ENCODE results near the gene PCED1B.
A peak's percentile ranks its signal among the peaks of the same experiment; 100 is the strongest.
"Not testable (repeated sequence)": the region's sequence is repeated elsewhere in the genome, so short reads cannot be mapped to it uniquely, and the experiment has no call there.

The PCED1B gene

GRCh38 chr12:47274760-47275159 is 195.3 kb downstream of the PCED1B start:
- Histone ChIP-seq H3K36me3 (ENCODE audit: low read depth) (no peaks in the 10 kb centered on the region), H3K27me3 (ENCODE audit: insufficient read depth, poor library complexity, severe bottlenecking) (no peaks in the 10 kb centered on the region), H3K4me1 (ENCODE audit: insufficient read depth, poor library complexity, severe bottlenecking) (peaks cover 79% of the 10 kb centered on the region), H3K9me3 (ENCODE audit: severe bottlenecking) (no peaks in the 10 kb centered on the region), H3K4me3 (ENCODE audit: severe bottlenecking) (no peak overlapping the region), H3K27ac (ENCODE audit: poor library complexity, severe bottlenecking) (peak overlapping the region; percentile 100)
- no peak for TF ChIP-seq CTCF (IDR thresholded peaks at IDR 0.05; ENCODE audit: poor library complexity, severe bottlenecking)
- no peak for ATAC-seq (ENCODE audit: low read depth)
- no peak for DNase-seq (ENCODE audit: low spot score)

- H3K9me3 ChIP-seq (ENCODE audit: severe bottlenecking): no peaks in the 10 kb centered on the region
- no peak for TF ChIP-seq CTCF (IDR thresholded peaks at IDR 0.05; ENCODE audit: poor library complexity, severe bottlenecking)
- no peak overlapping the region for H3K4me3 ChIP-seq (ENCODE audit: severe bottlenecking)
- H3K36me3 ChIP-seq (ENCODE audit: low read depth): no peaks in the 10 kb centered on the region
- H3K27me3 ChIP-seq (ENCODE audit: insufficient read depth, poor library complexity, severe bottlenecking): no peaks in the 10 kb centered on the region
- ATAC-seq (ENCODE audit: low read depth): no peak
- no peak for DNase-seq (ENCODE audit: low spot score)
- H3K27ac ChIP-seq (ENCODE audit: poor library complexity, severe bottlenecking): peak overlapping the region; percentile 100
- peaks cover 65% of the 10 kb centered on the region for H3K4me1 ChIP-seq (ENCODE audit: insufficient read depth, poor library complexity, severe bottlenecking)
Measured at GRCh38 chr12:47276253-47276620, 196.8 kb downstream of the PCED1B start.

DNA sequence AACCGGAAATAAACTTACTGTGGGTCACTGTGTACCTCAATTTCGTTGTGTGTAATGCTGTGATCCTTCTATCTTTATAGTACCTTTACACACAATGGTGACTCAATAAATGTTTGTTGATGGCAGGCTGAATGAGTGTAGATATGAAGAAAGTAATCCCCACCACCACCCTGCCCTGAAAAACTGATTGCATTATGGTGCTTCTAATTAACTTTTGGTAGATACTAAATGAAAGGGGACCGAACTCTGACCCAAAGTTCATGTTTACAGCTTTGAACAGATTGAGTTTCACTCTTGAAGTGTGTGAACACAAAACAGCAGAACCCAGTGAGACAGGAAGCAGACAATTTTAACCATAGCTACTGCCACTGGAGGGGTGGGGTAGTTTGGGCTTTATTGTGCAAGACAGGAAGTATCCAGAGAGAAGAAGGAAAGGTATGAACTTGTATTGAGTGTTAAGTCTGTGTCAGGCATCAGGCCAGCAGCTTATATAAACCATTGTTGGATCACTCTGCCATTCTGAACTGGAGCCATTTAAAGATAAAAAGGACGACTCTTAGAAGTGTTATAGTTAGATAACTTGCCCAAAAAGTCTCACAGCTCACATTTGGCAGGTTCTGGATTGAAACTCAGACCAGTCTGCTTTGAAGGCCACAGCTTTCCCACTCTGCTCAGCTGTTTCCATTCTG is 197.3 kb downstream of the PCED1B start:
- peak overlapping the region; percentile 100 for H3K27ac ChIP-seq (ENCODE audit: poor library complexity, severe bottlenecking)
- H3K36me3 ChIP-seq (ENCODE audit: low read depth): no peaks in the 10 kb centered on the region
- no peaks in the 10 kb centered on the region for H3K9me3 ChIP-seq (ENCODE audit: severe bottlenecking)
- no peak for TF ChIP-seq CTCF (IDR thresholded peaks at IDR 0.05; ENCODE audit: poor library complexity, severe bottlenecking)
- no peak overlapping the region for H3K4me3 ChIP-seq (ENCODE audit: severe bottlenecking)
- peak; percentile 74 for ATAC-seq (ENCODE audit: low read depth)
- peak; percentile 64 for DNase-seq (ENCODE audit: low spot score)
- no peaks in the 10 kb centered on the region for H3K27me3 ChIP-seq (ENCODE audit: insufficient read depth, poor library complexity, severe bottlenecking)
- peaks cover 61% of the 10 kb centered on the region for H3K4me1 ChIP-seq (ENCODE audit: insufficient read depth, poor library complexity, severe bottlenecking)

- no peaks in the 10 kb centered on the region for H3K9me3 ChIP-seq (ENCODE audit: severe bottlenecking)
- no peak for TF ChIP-seq CTCF (IDR thresholded peaks at IDR 0.05; ENCODE audit: poor library complexity, severe bottlenecking)
- DNase-seq (ENCODE audit: low spot score) (no peak), ATAC-seq (ENCODE audit: low read depth) (peak; percentile 84)
- no peaks in the 10 kb centered on the region for H3K36me3 ChIP-seq (ENCODE audit: low read depth)
- H3K27ac ChIP-seq (ENCODE audit: poor library complexity, severe bottlenecking): peak overlapping the region; percentile 100
- no peak overlapping the region for H3K4me3 ChIP-seq (ENCODE audit: severe bottlenecking)
- H3K27me3 ChIP-seq (ENCODE audit: insufficient read depth, poor library complexity, severe bottlenecking): no peaks in the 10 kb centered on the region
- peaks cover 48% of the 10 kb centered on the region for H3K4me1 ChIP-seq (ENCODE audit: insufficient read depth, poor library complexity, severe bottlenecking)
Measured at GRCh38 chr12:47277972-47278448, 198.6 kb downstream of the PCED1B start.

- not testable (repeated sequence) for ATAC-seq (ENCODE audit: low read depth); H3K9me3 ChIP-seq (ENCODE audit: severe bottlenecking); H3K36me3 ChIP-seq (ENCODE audit: low read depth); H3K27me3 ChIP-seq (ENCODE audit: insufficient read depth, poor library complexity, severe bottlenecking); DNase-seq (ENCODE audit: low spot score); H3K4me3 ChIP-seq (ENCODE audit: severe bottlenecking)
- Histone ChIP-seq H3K4me1 (ENCODE audit: insufficient read depth, poor library complexity, severe bottlenecking) (peaks cover 43% of the 10 kb centered on the region), H3K27ac (ENCODE audit: poor library complexity, severe bottlenecking) (peak overlapping the region; percentile 100)
Measured at GRCh38 chr12:47279758-47280157, 200.3 kb downstream of the PCED1B start.

All from RWPE2 (cell line).